Stimulated activated CD4-positive, alpha-beta T cell treated with anti-CD3 and anti-CD28 coated beads, Interleukin-2, amount 100 ng/mL, for 24 hours (primary cell): ENCODE data around the gene CADPS2.
"Not testable (repeated sequence)": the region's sequence is repeated elsewhere in the genome, so short reads cannot be mapped to it uniquely, and the experiment has no call there.

Experiments used
- DNase-seq, 2 donors: peaks; one replicate each; pipeline ENCODE4 v3.0.0-alpha.2; 2020

Gene CADPS2

GRCh38 chr7:122304996-122305421 lies 581.3 kb downstream of the CADPS2 start:
- no peak for DNase-seq

DNA sequence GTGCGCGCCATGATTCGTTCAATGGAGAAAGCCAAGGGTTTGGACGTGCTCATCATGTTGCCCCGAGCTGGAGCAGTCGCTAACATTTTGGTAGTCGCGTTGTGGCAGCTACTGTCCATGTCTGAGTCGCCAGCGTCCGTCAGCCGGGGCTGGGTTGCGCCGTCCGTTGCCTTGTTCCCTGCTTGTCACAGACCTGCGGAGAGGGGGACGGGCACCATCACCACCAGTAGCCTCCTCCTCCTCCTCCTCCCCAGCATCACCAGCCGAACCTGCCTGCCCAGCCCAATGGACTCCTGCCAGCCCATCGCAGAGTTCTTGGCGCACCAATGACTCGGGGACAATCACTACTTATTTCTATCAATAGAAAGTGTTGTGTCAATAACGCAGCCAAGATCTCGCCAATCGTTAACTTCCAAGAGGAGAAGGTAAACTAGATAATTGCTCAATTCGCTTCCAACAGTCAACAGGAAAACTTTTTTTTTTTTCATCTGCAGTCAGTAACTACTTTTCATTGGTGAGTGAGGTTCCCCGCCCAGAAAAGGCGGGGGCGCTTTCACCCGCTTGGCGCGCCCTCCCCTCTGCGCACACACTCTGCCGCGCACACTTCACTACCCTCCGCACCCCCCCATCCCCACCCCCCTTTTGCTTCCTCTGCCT lies 581.8 kb downstream of the CADPS2 start, which contains the start of gene FEZF1:
Gene FEZF1, minus strand, starts transcription at position 432 of the 657 bp plus-strand sequence. Its CDS starts 313 bp downstream, at position 119.
- no peak for DNase-seq

DNA sequence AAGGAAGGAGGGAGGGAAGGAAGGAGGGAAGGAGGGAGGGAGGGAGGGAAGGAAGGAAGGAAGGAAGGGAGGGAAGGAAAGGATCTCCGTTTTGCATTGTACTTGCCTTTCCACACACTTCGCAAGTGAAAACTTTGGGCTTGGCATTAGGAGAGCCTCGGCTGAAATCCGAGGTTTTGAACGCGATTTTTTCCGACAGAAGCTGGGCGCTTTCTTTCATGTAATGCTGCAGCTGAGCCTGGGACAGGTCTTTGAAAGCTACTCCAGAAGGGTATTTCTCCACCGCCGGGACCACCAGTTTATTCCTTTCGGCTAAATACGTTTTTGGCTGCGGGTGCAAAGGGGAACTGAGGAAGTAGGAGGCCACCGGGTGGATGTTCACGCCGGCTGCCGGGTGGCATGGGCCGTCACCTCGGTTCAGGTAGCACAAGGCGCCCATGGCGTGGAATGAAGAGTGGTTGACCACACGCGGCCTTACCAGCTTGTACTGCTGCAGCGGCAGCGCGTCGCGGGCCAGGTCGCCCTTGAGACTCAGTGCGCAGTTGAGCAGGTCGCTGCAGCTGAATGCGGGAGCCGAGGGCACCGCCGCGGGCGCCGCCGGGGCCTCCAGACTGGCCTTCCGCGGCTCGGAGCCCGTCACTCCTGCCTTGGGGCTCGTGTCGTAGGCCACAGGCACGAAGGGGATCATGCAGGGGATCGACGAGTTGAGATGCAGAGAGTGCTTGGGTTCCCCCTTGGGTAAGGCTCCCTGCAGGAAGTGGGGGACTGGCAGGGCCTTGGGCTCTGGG lies 582.5 kb downstream of the CADPS2 start:
- DNase-seq, result no peak

DNA sequence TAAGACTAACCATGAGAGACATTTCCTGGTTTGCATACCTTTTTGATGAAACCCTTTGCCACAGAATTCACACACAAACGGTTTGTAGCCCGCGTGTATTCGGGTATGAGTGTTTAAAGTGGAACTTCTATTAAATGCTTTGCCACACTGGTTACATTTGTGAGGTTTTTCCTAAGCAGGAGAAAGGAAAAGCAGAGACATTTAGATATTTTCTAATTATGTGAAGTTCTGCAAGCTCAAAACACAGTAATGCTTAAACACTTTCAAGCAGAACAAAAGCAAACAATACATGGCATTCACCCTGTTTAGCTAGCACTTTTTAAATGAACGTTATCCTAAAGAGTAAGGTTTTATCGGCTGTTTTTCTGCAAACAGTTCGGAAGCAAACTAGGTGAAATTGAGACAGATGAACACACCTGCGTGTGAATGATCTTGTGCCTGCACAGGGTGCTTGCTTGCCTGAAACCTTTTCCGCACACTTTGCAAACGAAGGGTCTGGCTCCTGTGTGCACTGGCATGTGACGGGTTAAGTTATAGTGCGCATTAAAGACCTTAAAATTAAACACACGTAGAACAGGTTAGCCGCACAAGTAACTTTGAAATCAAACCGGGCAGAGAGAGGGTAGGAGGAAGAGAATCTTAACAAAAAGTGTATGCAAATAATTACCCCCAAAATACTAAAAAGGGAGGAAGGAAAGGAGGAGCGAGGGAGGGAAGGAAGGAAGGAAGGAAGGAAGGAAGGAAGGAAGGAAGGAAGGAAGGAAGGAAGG lies 583.3 kb downstream of the CADPS2 start:
- DNase-seq, result no peak

- DNase-seq, result no peak
These were observed 584.2 kb downstream of the CADPS2 start for GRCh38 chr7:122301858-122302760.

- no peak for DNase-seq
These were observed 585.1 kb downstream of the CADPS2 start for GRCh38 chr7:122300956-122301833.

DNA sequence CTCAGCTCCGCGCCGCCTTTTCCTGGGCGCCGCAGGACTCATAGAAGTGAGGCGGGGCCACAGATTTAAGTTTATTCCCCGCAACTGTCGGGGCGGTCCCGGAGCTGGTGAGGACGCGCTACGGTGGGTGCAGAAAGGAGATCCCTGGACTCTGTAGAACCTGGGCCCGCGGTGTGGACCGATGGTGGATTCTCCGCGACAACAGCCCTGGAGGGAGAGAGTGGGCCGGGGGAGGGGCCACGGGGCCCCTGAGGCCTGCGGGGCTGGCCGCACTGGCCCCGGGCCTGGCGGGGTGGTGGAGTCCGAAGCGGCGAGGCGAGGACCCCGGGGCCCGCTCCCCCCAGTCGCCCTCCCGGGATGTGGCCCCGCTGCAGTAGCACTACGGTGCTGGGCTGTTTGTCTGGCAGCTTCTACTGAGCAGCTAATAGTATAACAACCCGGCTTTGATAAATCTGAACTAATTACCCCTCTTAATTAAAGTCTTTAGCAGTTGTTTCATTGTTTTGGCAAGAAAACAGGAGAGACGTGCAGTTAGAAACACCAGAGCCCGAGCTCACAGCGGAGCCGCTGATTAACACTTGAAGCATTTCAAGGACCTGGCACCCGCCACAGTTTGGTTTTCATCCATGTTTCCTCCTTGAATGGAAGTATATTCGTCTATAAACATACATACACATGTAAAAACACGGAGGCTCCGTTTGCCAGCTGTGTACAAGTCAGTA lies 585.9 kb downstream of the CADPS2 start:
- DNase-seq, result no peak

DNA sequence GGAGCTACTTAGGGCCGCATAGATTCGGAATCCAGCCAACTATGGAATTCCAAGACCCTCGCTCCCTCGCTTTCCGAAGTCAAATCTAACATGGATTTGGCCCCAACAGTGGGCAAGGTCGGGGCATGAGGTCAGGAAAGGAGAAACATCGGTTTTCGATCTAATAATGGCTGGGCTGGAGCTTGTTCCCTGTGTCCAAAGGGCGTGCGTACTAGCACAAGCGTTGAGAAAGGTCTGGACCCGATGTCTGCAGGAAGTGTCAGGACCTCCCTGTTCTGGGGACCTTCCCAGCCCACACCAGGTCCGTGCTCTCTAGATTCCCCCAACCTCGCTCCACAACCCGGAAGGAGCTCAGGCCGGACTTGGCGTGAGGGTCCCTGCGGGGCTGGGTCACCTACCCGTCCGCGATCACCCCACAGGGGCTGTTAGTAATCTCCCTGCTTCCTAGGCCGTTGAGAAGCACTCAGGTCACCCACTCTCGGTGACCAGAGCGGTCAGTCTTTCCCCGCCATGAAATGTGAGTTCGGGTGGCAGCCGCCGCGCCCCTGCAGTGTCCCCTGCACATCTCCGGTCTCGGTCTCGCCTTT lies 586.5 kb downstream of the CADPS2 start:
- DNase-seq, result no peak

DNA sequence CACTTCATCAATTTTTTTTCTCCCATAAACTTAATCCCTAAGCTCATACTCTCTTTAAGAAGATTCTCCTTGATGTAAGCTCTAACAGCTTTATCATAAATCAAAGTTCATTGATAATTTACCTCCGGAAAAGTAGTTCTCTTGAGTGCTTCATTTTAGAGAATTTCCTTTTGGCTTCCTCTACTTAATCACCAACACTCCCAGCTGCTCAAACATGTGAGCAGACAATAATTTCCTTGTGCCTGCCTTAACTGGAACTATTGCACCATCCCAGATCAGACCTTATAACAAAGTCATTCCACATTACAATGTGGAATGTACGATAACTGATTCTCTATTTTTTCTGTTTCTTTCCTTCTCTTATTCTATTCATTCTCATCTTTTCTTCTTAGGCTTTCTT lies 587.6 kb downstream of the CADPS2 start:
- DNase-seq, result no peak

DNA sequence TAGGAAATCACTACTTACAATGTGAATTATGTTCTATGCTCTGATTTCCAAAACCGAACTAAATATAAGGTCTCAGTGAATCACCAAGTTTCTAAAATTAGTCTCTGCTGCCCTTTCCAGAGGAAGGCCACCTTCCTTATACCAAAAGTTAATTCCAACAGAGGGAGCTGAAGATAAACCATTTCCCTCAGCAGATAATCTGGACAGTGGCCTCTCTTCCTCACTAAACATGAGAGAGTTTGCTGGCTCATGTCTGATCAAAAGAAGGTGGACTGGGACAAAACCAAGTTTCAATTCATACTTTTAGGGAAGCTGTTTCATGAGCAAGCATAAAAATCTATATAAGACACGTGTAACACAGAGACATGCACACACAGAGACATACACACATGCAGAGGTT lies 588.1 kb downstream of the CADPS2 start:
- no peak for DNase-seq

- DNase-seq, result no peak
These were observed 595.1 kb downstream of the CADPS2 start for GRCh38 chr7:122291189-122291588.

GRCh38 chr7:122290476-122290875 lies 595.8 kb downstream of the CADPS2 start:
- DNase-seq, result no peak

DNA sequence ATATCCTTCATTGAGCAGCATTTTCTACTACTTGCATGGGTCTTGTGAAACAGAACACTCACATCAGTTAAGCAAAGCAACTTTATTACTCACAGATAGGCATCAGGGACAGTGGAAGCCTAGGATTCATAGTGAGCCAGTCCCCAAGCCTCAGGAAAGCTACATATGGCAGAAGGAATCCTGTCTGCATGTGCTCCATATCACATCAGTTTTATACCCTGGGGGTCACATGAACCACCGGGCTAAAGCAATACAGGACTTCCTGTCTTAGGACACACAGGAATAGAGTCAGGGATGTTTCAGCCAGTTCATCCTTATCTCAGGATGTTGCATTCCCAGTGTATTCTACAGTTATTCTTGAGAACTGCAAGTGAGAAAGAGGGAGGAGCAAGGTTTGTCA lies 596.8 kb downstream of the CADPS2 start:
- DNase-seq, result no peak

GRCh38 chr7:122284608-122285007 lies 601.7 kb downstream of the CADPS2 start:
- not testable (repeated sequence) for DNase-seq

GRCh38 chr7:122273117-122273516 lies 613.1 kb downstream of the CADPS2 start:
- no peak for DNase-seq

DNA sequence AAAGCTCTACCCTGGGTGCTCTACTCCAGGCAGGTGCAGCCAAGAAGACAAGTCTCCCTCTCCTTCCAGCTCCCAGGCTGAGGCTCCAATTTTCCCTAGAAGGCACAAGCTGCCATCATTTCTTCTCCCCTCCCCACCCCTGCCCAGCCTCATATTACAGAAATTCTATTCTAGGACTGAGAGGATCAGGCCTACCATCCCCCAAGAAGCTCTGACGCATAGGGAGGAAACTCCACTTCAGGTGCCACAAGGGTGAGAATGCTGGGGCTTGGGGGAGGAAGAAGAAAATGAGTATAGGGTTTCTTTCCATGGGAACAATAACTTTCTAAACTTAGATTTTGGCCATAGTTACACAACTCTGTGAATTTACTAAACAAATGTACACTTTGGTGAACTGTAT lies 617.0 kb downstream of the CADPS2 start:
- DNase-seq, result no peak
